Upper lobe of left lung (tissue), 4 donors: Measurements from ENCODE around the gene A1BG.

Source experiments
- EP300 ChIP-seq, 4 donors: sonication (generic); formaldehyde crosslinking; IDR thresholded peaks; one replicate each; pipeline ENCODE4 v1.5.1; 2017; ENCODE audit warnings: antibody characterized with exemption in 4 of 4, control low read depth in 2 of 4
- POLR2AphosphoS5 ChIP-seq, 2 donors: sonication (generic); formaldehyde crosslinking; IDR thresholded peaks; one replicate each; pipeline ENCODE4 v1.5.1; 2017; ENCODE audit warnings: antibody characterized with exemption in 2 of 2
- TF ChIP-seq, protein P1 (sequence below), 6 experiments: fragments of 450-650 bp in 4 of 6; fragments of 200-600 bp in 2 of 6; sonication (generic) in 2 of 6; IDR thresholded peaks; one replicate each; pipeline ENCODE4 v1.5.1; 2016 to 2019; ENCODE audit warnings: antibody characterized with exemption in 6 of 6

DNA sequence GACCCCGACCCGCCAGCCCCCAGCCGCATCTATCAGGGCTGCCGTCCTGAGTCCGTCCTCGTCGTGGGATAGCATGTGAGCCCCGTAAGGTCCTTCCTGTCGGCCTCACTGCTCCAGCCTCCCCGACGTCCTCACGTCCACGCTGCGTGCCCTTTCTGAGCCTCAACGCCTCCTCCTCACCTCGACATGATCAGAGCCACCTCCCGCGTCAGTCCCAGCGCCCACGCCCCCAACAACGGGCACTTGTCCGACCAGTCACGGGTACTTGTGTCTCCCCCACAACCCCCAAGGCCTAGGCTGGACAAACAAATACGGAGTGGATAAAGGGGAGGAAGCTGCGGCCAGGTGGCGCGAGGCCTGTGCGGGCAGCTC is 8.6 kb upstream of the A1BG start:
- TF ChIP-seq POLR2AphosphoS5 (IDR thresholded peaks at IDR 0.05) (no peak), EP300 (IDR thresholded peaks at IDR 0.05) (no peak)
- TF ChIP-seq, protein P1, sequence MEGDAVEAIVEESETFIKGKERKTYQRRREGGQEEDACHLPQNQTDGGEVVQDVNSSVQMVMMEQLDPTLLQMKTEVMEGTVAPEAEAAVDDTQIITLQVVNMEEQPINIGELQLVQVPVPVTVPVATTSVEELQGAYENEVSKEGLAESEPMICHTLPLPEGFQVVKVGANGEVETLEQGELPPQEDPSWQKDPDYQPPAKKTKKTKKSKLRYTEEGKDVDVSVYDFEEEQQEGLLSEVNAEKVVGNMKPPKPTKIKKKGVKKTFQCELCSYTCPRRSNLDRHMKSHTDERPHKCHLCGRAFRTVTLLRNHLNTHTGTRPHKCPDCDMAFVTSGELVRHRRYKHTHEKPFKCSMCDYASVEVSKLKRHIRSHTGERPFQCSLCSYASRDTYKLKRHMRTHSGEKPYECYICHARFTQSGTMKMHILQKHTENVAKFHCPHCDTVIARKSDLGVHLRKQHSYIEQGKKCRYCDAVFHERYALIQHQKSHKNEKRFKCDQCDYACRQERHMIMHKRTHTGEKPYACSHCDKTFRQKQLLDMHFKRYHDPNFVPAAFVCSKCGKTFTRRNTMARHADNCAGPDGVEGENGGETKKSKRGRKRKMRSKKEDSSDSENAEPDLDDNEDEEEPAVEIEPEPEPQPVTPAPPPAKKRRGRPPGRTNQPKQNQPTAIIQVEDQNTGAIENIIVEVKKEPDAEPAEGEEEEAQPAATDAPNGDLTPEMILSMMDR (IDR thresholded peaks at IDR 0.05): peak in 1 of 6 experiments; percentile 5
